GM10248 (cell line): ENCODE measurements around the gene TRDN.
"Not testable (repeated sequence)": the region's sequence is repeated elsewhere in the genome, so short reads cannot be mapped to it uniquely, and the experiment has no call there.

Source experiments
- CTCF ChIA-PET: fragments of 300-600 bp; sonication (Branson Sonifier 250); formaldehyde crosslinking; extraction: SDS; loops from one replicate; lab custom pipeline; 2021; ENCODE audit warnings: antibody characterized with exemption; lab: Yijun Ruan, JAX
- POLR2A ChIA-PET: fragments of 350-650 bp; sonication (Branson Sonifier 250); formaldehyde crosslinking; extraction: SDS; loops from one replicate; lab custom pipeline; 2020; ENCODE audit warnings: antibody characterized with exemption; lab: Yijun Ruan, JAX
- DNase-seq: peaks from one replicate; pipeline ENCODE4 v3.0.0; 2012; ENCODE audit errors: extremely low spot score
- CTCF ChIP-seq: IDR thresholded peaks from 2 replicates; pipeline ENCODE4 v1.5.1; 2012; ENCODE audit warnings: mild to moderate bottlenecking, low read depth; ENCODE audit errors: extremely low read depth, missing control alignments, control extremely low read depth

TRDN gene

DNA sequence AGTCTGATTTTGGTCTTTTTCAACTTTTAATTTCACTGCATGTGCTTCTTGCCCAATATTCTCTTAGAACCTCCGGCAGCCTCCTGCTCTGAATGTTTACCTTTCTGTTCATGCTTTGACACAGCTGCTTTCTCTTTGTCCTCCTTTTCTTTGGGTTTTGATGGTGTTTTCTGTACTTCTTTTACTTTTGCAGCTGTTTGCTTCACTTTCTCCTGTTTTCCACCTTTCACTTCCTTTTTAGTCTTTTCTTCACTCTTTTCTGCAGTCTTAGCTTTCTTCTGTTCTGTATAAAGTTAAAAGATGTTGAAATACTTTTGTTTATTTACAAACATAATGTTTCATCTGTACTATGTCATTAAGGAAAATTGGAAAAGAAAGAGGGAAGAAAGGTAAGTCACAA is 133.1 kb downstream of the TRDN start:
- CTCF ChIA-PET = no interaction called here
- TF ChIP-seq CTCF = no peak
- DNase-seq = no peak
- POLR2A ChIA-PET = no interaction called here

- ChIA-PET CTCF (no interaction called here), POLR2A (no interaction called here)
- TF ChIP-seq CTCF = no peak
- DNase-seq = no peak
These were observed 139.7 kb downstream of the TRDN start for GRCh38 chr6:123497025-123497424.

- TF ChIP-seq CTCF = no peak
- POLR2A ChIA-PET = no interaction called here
- DNase-seq = no peak
- CTCF ChIA-PET = no interaction called here
These were observed 147.2 kb downstream of the TRDN start for GRCh38 chr6:123489589-123489988.

DNA sequence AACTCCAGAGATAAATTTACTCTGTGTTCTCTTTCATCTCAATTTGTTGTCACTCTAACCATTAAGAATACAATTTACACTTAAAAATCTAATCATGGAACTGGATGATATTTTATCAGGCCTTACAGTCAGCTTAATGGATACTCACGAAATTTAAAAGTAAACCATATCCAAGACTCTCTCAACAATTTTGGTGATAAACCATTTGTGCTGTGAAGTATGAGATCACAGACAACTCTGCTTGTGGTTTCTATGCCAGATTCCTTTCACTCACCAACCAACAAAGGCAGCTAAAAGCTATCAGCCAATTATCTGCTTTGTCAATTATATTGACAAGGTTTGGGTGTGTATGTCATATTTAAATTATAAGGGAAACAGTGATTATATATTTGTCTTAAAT is 155.8 kb downstream of the TRDN start:
- ChIA-PET POLR2A (no interaction called here), CTCF (no interaction called here)
- no peak for DNase-seq
- TF ChIP-seq CTCF = no peak

GRCh38 chr6:123472025-123472702 is 164.6 kb downstream of the TRDN start:
- DNase-seq, POLR2A ChIA-PET, CTCF ChIA-PET: not testable (repeated sequence)

- no peak for TF ChIP-seq CTCF
- POLR2A ChIA-PET = no interaction called here
- DNase-seq = no peak
- CTCF ChIA-PET = no interaction called here
These were observed 169.4 kb downstream of the TRDN start for GRCh38 chr6:123467392-123467791.

GRCh38 chr6:123462152-123462551 is 174.6 kb downstream of the TRDN start:
- ChIA-PET POLR2A (no interaction called here), CTCF (interaction anchor here (1.0 kb wide), 1 partner anchor 36 kb away, joined by 3 read pairs; no protein-coding TSS in a partner anchor)
- DNase-seq = no peak
- TF ChIP-seq CTCF = no peak
